Measurements from ENCODE around the gene ITPRID1. TPM values are rescaled to one million over a fixed set of nuclear protein-coding genes. Genes with fewer than 3 reads are reported as not detected.

Gene ITPRID1
- total and polyA plus RNA-seq, 3 experiments from 2014 or later, result not detected

- Histone ChIP-seq H3K9me3 (ENCODE audit: low read length) (no peaks in the 10 kb centered on the region), H3K27ac (ENCODE audit: low read depth, low read length) (no peak overlapping the region), H3K27me3 (ENCODE audit: insufficient read depth, low read length, poor library complexity, severe bottlenecking) (no peaks in the 10 kb centered on the region), H3K36me3 (ENCODE audit: insufficient read depth, low read length) (no peaks in the 10 kb centered on the region), H3K4me3 (ENCODE audit: low read length) (no peak overlapping the region), H3K4me1 (ENCODE audit: insufficient read depth, low read length) (no peaks in the 10 kb centered on the region)
- Mint-ChIP-seq H3K9me3 (peaks cover 0 to 8% (median 3%) of the 10 kb centered on the region in 5 donors), H3K27ac (no peak overlapping the region), H3K4me3 (no peak overlapping the region), H3K27me3 (no peaks in the 10 kb centered on the region), H3K36me3 (no peaks in the 10 kb centered on the region), H3K4me1 (no peaks in the 10 kb centered on the region)
- CTCF ChIA-PET, result no interaction called here
- POLR2A ChIA-PET, result no interaction called here
- DNase-seq, result no peak
Measured at GRCh38 chr7:31692871-31693270, 179.0 kb downstream of the ITPRID1 start.

GRCh38 chr7:31695859-31696614, 182.1 kb downstream of the ITPRID1 start:
- no peak overlapping the region for H3K4me3 Mint-ChIP-seq
- no peak overlapping the region for H3K27ac Mint-ChIP-seq
- Histone ChIP-seq H3K27ac (ENCODE audit: low read depth, low read length) (no peak overlapping the region), H3K27me3 (ENCODE audit: insufficient read depth, low read length, poor library complexity, severe bottlenecking) (no peaks in the 10 kb centered on the region), H3K36me3 (ENCODE audit: insufficient read depth, low read length) (no peaks in the 10 kb centered on the region), H3K4me3 (ENCODE audit: low read length) (no peak overlapping the region), H3K9me3 (ENCODE audit: low read length) (no peaks in the 10 kb centered on the region), H3K4me1 (ENCODE audit: insufficient read depth, low read length) (no peaks in the 10 kb centered on the region)
- POLR2A ChIA-PET, result no interaction called here
- H3K27me3 Mint-ChIP-seq, result no peaks in the 10 kb centered on the region
- H3K4me1 Mint-ChIP-seq, result no peaks in the 10 kb centered on the region
- H3K36me3 Mint-ChIP-seq, result no peaks in the 10 kb centered on the region
- peaks cover 0 to 8% (median 1%) of the 10 kb centered on the region in 5 donors for H3K9me3 Mint-ChIP-seq
- no peak for DNase-seq
- CTCF ChIA-PET, result no interaction called here

GRCh38 chr7:31699050-31699449, 185.2 kb downstream of the ITPRID1 start:
- Mint-ChIP-seq H3K36me3 (no peaks in the 10 kb centered on the region), H3K4me3 (no peak overlapping the region), H3K9me3 (peaks cover 0 to 15% (median 3%) of the 10 kb centered on the region in 5 donors), H3K4me1 (no peaks in the 10 kb centered on the region), H3K27ac (no peak overlapping the region), H3K27me3 (no peaks in the 10 kb centered on the region)
- no peak overlapping the region for H3K4me3 ChIP-seq (ENCODE audit: low read length)
- no peaks in the 10 kb centered on the region for H3K9me3 ChIP-seq (ENCODE audit: low read length)
- H3K27ac ChIP-seq (ENCODE audit: low read depth, low read length), result no peak overlapping the region
- no peak for DNase-seq
- H3K36me3 ChIP-seq (ENCODE audit: insufficient read depth, low read length), result no peaks in the 10 kb centered on the region
- CTCF ChIA-PET, result no interaction called here
- no peaks in the 10 kb centered on the region for H3K4me1 ChIP-seq (ENCODE audit: insufficient read depth, low read length)
- POLR2A ChIA-PET, result no interaction called here
- no peaks in the 10 kb centered on the region for H3K27me3 ChIP-seq (ENCODE audit: insufficient read depth, low read length, poor library complexity, severe bottlenecking)

- Histone ChIP-seq H3K27me3 (ENCODE audit: insufficient read depth, low read length, poor library complexity, severe bottlenecking) (no peaks in the 10 kb centered on the region), H3K27ac (ENCODE audit: low read depth, low read length) (no peak overlapping the region), H3K4me1 (ENCODE audit: insufficient read depth, low read length) (no peaks in the 10 kb centered on the region), H3K36me3 (ENCODE audit: insufficient read depth, low read length) (no peaks in the 10 kb centered on the region), H3K9me3 (ENCODE audit: low read length) (no peaks in the 10 kb centered on the region), H3K4me3 (ENCODE audit: low read length) (no peak overlapping the region)
- H3K36me3 Mint-ChIP-seq, result no peaks in the 10 kb centered on the region
- H3K9me3 Mint-ChIP-seq, result peaks cover 1 to 10% (median 3%) of the 10 kb centered on the region in 5 donors
- no peak overlapping the region for H3K4me3 Mint-ChIP-seq
- CTCF ChIA-PET, result no interaction called here
- no peaks in the 10 kb centered on the region for H3K4me1 Mint-ChIP-seq
- H3K27ac Mint-ChIP-seq, result no peak overlapping the region
- POLR2A ChIA-PET, result no interaction called here
- DNase-seq, result no peak
- H3K27me3 Mint-ChIP-seq, result no peaks in the 10 kb centered on the region
Measured at GRCh38 chr7:31702354-31702753, 188.5 kb downstream of the ITPRID1 start.

GRCh38 chr7:31705377-31705776, 191.5 kb downstream of the ITPRID1 start:
- POLR2A ChIA-PET, result no interaction called here

GRCh38 chr7:31707089-31707488, 193.2 kb downstream of the ITPRID1 start:
- Histone ChIP-seq H3K9me3 (ENCODE audit: low read length) (no peaks in the 10 kb centered on the region), H3K4me1 (ENCODE audit: insufficient read depth, low read length) (no peaks in the 10 kb centered on the region), H3K36me3 (ENCODE audit: insufficient read depth, low read length) (no peaks in the 10 kb centered on the region), H3K27ac (ENCODE audit: low read depth, low read length) (no peak overlapping the region), H3K27me3 (ENCODE audit: insufficient read depth, low read length, poor library complexity, severe bottlenecking) (no peaks in the 10 kb centered on the region), H3K4me3 (ENCODE audit: low read length) (no peak overlapping the region)
- CTCF ChIA-PET, result no interaction called here
- Mint-ChIP-seq H3K4me1 (no peaks in the 10 kb centered on the region), H3K27ac (no peak overlapping the region), H3K4me3 (no peak overlapping the region), H3K27me3 (no peaks in the 10 kb centered on the region), H3K36me3 (no peaks in the 10 kb centered on the region), H3K9me3 (peaks cover 0 to 5% (median 4%) of the 10 kb centered on the region in 5 donors)
- POLR2A ChIA-PET, result no interaction called here
- DNase-seq, result no peak

More at GRCh38 chr7:31705377-31705776, 191.5 kb downstream of the ITPRID1 start:
- CTCF ChIA-PET, result no interaction called here
- Mint-ChIP-seq H3K27me3 (no peaks in the 10 kb centered on the region), H3K4me1 (no peaks in the 10 kb centered on the region), H3K4me3 (no peak overlapping the region), H3K36me3 (no peaks in the 10 kb centered on the region), H3K9me3 (peaks cover 0 to 8% (median 4%) of the 10 kb centered on the region in 5 donors), H3K27ac (no peak overlapping the region)
- no peaks in the 10 kb centered on the region for H3K36me3 ChIP-seq (ENCODE audit: insufficient read depth, low read length)
- no peaks in the 10 kb centered on the region for H3K4me1 ChIP-seq (ENCODE audit: insufficient read depth, low read length)
- H3K27ac ChIP-seq (ENCODE audit: low read depth, low read length), result no peak overlapping the region
- H3K4me3 ChIP-seq (ENCODE audit: low read length), result no peak overlapping the region
- no peak for DNase-seq
- no peaks in the 10 kb centered on the region for H3K9me3 ChIP-seq (ENCODE audit: low read length)
- H3K27me3 ChIP-seq (ENCODE audit: insufficient read depth, low read length, poor library complexity, severe bottlenecking), result no peaks in the 10 kb centered on the region

Other genes starting within 250 kb of the ITPRID1 start
- gene NEUROD6, start 173.4 kb upstream of the ITPRID1 start, total RNA-seq, result not detected
- not detected for gene NEUROD6, start 173.4 kb upstream of the ITPRID1 start, polyA plus RNA-seq
- gene PPP1R17, start 173.1 kb downstream of the ITPRID1 start, total RNA-seq, result not detected
- not detected for gene PPP1R17, start 173.1 kb downstream of the ITPRID1 start, polyA plus RNA-seq

Measured in CD8-positive, alpha-beta memory T cell (primary cell).